ENCODE measurements around the gene PHF10.

The PHF10 gene

GRCh38 chr6:169738204-169738975 lies 14.1 kb upstream of the PHF10 start:
- DNase-seq (ENCODE audit: extremely low read depth, low read depth): no peak
- TF ChIP-seq, protein P1, sequence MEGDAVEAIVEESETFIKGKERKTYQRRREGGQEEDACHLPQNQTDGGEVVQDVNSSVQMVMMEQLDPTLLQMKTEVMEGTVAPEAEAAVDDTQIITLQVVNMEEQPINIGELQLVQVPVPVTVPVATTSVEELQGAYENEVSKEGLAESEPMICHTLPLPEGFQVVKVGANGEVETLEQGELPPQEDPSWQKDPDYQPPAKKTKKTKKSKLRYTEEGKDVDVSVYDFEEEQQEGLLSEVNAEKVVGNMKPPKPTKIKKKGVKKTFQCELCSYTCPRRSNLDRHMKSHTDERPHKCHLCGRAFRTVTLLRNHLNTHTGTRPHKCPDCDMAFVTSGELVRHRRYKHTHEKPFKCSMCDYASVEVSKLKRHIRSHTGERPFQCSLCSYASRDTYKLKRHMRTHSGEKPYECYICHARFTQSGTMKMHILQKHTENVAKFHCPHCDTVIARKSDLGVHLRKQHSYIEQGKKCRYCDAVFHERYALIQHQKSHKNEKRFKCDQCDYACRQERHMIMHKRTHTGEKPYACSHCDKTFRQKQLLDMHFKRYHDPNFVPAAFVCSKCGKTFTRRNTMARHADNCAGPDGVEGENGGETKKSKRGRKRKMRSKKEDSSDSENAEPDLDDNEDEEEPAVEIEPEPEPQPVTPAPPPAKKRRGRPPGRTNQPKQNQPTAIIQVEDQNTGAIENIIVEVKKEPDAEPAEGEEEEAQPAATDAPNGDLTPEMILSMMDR (IDR thresholded peaks at IDR 0.05; ENCODE audit: low read depth, low read length): no peak; the same call in 1 of the 2 replicates

- no peak for DNase-seq (ENCODE audit: extremely low read depth, low read depth)
- TF ChIP-seq, protein P1 (IDR thresholded peaks at IDR 0.05; ENCODE audit: low read depth, low read length): no peak
Measured at GRCh38 chr6:169729961-169730360, 5.7 kb upstream of the PHF10 start.

DNA sequence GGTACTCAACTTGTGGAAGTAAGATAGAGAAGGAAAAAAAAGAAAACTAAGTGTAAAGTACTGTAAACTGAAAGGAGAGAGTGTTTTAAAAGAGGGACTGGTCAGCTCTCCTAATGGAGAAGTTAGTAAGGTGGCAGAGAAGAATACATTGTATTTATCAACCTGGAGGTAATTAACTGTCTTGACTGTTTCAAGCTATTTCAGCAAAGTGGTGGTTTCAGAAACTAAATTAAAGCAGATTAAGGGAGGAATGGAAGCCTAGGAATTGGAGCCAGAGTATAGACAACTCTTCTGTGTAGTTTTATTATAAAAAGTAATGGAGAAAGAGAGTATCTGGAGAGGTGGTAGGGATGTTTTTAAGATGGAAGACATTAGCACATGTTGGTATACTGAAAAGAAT lies 2.7 kb upstream of the PHF10 start:
- no peak for DNase-seq (ENCODE audit: extremely low read depth, low read depth)
- TF ChIP-seq, protein P1 (IDR thresholded peaks at IDR 0.05; ENCODE audit: low read depth, low read length): no peak

DNA sequence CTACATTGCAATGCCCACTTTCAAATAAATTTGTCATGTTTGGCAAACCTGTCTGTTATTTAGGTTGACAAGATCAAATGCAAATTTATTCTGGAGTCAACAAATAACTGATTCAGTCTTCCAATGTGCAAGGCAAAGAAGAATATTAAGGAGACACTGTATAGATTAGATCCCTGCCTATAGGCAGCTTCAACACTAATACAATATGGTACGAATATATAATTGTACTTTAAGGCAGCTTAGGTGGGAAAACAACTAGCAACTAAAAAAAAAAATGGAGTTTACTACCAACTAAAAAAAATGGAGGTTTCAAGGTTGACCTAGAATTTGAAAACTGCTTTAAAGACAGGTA lies 1.7 kb upstream of the PHF10 start:
- TF ChIP-seq, protein P1 (IDR thresholded peaks at IDR 0.05; ENCODE audit: low read depth, low read length): no peak
- DNase-seq (ENCODE audit: extremely low read depth, low read depth): no peak

DNA sequence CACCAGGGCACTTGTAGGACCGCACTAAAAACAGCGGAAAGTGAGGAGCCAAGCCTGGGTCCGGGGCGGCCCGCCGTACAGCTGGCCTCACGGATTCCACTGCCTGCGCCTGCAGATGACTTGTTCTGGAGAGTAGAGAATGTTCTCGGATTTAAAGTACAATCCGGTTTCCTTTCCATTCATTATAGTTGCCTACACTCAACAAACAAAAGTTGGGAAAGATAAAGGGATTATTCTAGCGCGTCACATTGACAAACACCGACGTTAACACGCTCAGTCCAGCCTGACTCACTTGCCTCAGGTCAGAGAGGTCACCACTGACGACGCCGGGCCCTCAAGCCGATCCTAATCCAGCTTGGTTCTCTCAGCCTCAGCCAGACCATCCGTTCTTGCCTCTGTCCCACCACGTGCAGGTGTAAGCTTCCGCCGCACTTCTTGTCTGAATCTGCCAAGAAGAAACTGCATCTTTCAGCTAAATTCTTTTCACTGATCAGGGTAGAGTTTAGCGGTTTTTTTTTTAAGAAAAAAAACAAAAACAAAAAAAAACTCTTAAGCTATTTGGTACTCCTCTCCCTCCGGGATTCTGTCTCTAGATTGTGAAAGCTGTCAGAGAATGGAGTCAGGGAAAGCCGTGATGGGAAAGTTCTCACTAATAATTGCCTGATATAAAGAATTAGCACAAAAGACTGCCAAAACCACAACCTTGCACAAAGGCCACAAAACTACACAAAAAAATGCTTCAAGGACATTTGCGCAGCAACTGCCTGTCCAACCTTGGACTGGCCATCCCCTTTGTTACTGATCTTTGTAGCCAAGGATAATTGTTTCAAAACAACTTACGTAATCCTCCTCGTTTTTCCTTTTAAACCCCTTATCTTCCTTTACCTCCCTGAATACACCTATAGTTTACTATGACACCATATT lies 1.1 kb upstream of the PHF10 start:
- TF ChIP-seq, protein P1 (IDR thresholded peaks at IDR 0.05; ENCODE audit: low read depth, low read length): no peak
- no peak for DNase-seq (ENCODE audit: extremely low read depth, low read depth)

DNA sequence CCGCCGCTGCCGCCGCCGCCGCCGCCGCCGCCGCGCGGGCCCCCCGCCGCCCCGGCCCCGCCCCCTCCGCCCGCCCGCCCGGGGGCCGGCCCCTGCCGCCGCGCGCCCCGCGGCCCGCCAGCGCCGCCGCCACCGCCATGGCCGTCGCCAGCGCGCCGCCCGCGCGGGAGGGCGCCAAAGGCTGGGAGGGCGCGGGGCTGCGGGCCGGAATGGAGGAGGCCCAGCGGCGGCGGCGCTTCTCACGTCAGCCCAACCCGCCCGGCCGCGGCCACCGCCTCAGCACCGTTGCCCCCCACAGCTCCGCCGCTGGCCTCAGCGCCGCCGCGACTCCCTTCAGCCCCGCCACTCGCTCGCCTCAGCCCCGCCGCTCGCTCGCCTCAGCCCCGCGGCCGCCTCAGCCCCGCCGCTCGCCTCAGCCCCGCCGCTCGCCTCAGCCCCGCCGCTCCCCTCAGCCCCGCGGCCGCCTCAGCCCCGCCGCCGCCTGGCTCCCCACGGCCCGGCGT lies 258 bp downstream of the PHF10 start:
- TF ChIP-seq, protein P1 (IDR thresholded peaks at IDR 0.05; ENCODE audit: low read depth, low read length): no peak
- DNase-seq (ENCODE audit: extremely low read depth, low read depth): no peak
